GM10266 (cell line): ENCODE measurements around the gene BCAS3.
"Not testable (repeated sequence)": the region's sequence is repeated elsewhere in the genome, so short reads cannot be mapped to it uniquely, and the experiment has no call there.

ENCODE experiments used
- DNase-seq: peaks from one replicate; pipeline ENCODE4 v3.0.0; 2012; ENCODE audit errors: extremely low spot score
- CTCF ChIP-seq: IDR thresholded peaks from 2 replicates; pipeline ENCODE4 v1.5.1; 2012; ENCODE audit warnings: mild to moderate bottlenecking, low read depth; ENCODE audit not compliant: control insufficient read depth, insufficient read depth; ENCODE audit errors: missing control alignments

BCAS3 gene

DNA sequence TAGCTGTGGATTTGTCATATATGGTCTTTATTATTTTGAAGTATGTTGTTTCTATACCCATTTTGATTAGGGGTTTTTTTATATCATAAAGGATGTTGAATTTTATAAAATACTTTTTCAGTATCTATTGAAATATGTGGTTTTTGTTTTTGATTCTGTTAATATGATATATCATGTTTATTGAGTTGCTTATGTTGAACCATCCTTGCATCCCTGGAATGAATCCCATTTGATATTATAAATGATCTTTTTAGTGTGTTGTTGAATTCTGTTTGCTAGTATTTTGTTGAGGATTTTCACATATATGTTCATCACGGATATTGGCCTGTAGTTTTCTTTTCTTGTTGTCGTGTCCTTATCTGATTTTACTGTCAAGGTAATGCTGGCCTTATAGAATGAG lies 286.5 kb downstream of the BCAS3 start:
- no peak for DNase-seq

DNA sequence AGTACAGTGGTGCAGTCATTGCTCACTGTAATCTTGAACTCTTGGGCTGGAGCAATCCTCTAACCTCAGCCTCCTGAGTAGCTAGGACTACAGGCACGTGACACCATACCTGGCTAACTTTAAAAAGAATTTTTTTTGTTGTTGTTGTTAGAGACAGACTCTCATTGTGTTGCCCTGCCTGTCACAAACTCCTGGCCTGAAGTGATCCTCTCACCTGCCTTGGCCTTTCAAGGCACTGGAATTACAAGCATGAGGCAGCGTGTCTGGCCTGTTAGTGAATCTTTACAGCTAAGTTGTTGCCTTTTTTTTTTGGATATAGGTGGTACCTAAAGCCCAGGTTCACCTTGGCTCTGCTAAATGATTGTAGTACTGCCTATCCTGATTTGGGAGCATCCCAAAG lies 290.6 kb downstream of the BCAS3 start:
- TF ChIP-seq CTCF, result no peak
- no peak for DNase-seq

More for the DNA sequence above, 286.5 kb downstream of the BCAS3 start:
- no peak for TF ChIP-seq CTCF

- no peak for TF ChIP-seq CTCF
Measured at GRCh38 chr17:60969500-60970037, 291.9 kb downstream of the BCAS3 start.

DNA sequence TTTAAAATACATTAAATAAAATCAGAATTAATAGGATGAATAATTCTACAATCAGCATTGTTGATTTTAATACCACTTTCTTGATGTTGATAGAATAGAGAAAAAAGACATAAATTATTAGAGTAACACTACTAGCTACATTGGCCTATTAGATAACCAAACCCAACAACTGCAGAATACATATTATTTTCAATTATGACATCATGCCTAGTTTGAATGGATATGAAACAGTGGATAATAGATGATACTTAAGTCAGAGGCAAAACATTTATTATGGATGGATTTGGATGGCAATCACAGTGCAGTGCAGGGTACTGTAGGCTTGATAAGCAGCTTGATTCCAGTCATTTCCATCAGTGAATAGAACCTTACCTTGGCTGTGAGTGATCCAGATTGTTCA lies 293.1 kb downstream of the BCAS3 start:
- TF ChIP-seq CTCF, result no peak
- DNase-seq, result no peak

More at GRCh38 chr17:60969500-60970037, 291.9 kb downstream of the BCAS3 start:
- no peak for DNase-seq

DNA sequence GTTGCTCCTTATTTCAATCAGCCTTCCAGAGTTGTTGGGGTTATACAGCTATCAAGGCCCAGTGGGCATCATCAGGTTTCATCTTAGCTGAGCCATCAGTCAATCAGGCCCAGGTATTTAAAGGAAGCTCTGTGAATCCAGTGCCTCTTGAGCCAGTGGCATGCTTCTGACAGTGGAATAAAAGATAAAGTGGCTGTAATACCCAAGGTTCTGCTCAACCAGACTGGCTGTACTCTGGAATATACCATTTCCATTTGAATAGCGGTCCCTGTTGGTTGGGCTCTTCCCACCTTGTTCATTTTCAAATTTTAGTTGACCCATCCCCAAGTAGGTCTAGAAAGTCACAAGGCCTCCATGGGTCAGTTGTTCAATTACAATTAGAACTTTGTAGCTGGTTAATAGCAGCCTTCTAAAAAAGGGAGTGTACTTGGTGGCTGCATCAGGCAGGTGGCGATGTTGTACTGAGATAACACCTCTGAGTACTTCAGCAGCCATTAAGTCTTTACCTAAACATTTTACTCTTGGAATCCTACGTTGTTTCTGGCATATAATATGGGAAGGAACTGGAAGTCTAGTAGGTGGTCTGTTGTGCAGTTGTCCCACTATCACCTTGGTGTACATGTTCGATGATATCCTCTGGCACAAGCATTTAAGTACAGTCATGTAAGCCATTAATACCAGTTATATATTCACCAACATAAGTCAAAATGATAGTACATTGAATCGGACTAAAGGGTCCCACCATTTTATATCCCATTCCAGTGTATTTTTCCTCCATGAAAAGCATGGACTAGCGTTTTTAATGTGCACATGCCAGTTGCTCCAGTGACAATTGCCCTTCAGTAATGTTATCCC lies 294.1 kb downstream of the BCAS3 start:
- peak; percentile 54 for TF ChIP-seq CTCF
- peak; percentile 54 for DNase-seq

GRCh38 chr17:60976861-60977260 lies 299.2 kb downstream of the BCAS3 start:
- DNase-seq, result not testable (repeated sequence)

DNA sequence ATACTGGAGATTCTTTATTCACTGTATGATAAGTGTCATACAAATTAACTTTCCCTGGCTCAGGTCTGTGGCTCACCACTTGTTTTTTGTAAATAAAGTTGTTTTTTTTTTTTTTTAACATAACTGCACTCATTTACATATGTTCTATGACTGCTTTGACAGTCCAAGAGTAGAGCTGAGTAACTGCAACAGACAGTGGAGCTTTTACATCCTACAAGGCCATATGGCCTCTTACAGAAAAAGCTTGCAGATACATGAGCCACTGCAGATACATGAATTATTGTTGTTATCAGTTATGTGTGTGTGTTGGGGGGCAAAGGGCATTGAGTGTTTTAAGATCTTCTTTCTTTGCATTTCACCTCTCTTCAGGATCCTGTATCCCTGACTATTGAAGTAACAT lies 311.7 kb downstream of the BCAS3 start:
- DNase-seq, result no peak
- TF ChIP-seq CTCF, result no peak
